Stimulated activated naive CD4-positive, alpha-beta T cell (primary cell): ENCODE measurements around the gene SIDT2.
"Not testable (repeated sequence)": the region's sequence is repeated elsewhere in the genome, so short reads cannot be mapped to it uniquely, and the experiment has no call there.

Source experiments
- DNase-seq, 6 experiments: peaks; one replicate each; lab custom pipeline; 2025; lab: John Stamatoyannopoulos, UW

Gene SIDT2

DNA sequence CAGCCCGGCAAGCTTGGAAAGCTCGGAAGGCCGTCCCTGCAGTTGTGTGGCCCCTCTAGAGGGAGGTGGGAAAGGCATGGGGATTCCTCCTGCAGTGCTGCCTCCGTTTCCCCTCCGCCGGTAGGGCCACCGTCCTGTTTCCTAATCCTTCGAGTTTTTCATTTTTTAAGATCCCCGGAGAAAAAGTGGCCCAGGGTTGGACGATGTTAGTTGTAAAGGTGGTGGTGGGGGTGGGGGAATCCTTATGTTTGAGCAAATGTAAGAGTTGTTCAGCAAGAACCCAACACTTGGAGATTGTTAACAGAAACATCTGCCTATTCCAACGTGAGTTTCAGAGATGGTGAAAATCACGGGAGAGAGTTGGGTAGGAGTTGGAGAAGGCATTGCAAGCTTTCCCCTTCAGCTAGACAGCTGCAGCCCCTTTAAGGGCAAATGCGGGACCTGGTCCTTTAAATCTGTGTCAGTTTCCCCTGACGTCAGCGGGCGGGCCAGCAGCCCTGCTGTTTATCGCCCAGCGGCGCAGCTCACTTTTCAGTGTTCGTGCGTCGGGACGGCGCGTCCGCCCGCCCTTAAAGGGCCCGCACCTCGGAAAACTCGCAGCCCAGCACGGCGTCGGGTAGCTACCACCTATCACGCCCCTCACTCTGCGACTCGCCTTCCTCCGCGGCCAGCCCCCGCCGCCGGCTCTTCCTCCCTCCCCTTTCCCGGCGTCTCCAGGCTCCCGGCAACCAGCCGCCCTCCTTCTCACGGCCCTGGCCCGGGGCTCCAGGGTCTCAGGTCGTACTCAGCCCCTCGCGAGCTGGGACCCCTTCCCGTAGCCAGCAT, at the start of gene SIDT2:
Gene SIDT2, plus strand, starts transcription at position 534 of the 825 bp plus-strand sequence. CDS start 521 bp downstream, outside the sequence.
- peak; percentile 75 to 89 (median 82) for DNase-seq

DNA sequence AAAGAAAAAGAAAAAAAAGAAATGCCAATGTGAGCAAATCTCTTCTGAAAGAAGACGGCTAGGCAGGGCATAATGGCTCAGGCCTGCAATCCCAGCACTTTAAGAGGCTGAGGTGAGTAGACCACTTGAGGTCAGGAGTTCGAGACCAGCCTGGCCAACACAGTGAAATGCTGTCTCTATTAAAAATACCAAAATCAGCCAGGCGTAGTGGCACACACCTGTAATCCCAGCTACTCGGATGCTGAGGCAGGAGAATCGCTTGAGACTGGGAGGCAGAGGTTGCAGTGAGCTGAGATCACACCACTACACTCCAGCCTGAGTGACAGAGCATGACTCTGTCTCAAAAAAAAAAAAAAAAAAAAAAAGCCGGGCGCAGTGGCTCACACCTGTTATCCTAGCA, 48.1 kb upstream of the SIDT2 start:
- DNase-seq, result not testable (repeated sequence)

DNA sequence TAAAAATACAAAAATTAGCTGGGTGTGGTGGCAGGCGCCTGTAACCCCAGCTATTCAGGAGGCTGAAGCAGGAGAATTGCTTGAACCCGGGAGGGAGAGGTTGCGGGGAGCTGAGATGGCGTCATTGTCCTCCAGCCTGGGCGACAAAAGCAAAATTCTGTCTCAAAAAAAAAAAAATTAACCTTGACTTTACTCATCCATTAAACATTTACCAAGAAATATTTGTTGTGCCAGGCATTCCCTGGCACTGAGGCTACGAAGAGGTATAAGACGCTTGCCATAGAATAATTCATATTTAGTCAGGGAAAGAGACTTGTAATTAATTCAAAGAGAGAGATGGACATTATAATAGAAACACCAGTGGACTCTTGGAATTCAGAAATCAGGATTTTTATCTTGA, 47.7 kb upstream of the SIDT2 start:
- DNase-seq, result no peak

DNA sequence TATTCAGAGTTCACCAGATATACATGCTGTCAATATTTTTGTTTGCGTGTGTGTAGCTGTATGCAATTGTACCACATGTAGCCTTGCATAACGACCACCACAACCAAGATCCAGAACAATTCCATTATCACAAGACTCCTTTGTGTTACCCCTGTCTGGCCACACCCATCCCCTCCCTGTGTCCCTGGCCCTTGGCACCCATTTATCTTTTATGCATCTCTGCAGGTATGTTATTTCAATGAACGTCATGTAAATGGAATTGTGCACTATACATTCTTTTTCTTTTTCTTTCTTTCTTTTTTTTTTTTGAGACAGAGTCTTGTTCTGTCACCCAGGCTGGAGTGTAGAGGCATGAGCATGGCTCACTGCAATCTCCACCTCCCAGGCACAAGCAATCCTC, 44.1 kb upstream of the SIDT2 start:
- no peak for DNase-seq

DNA sequence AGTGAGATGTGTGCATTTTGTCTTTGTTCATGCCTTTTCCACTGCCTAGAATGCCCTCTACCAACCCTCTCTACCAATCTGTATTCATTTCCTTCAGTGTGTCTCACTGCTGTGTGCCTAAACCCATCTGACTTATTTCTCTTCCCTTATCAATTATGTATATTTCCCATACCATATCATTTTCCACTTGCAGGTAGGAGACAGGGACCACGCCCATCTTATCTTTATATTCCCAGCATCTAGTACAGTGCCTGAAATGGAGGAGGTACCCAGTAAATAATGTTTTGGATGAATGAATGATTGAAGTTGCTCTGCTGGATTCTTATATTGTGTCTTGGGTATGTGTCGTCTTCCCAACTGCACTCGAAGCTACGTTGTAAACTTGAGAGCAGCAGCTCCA, 43.6 kb upstream of the SIDT2 start:
- not testable (repeated sequence) for DNase-seq

DNA sequence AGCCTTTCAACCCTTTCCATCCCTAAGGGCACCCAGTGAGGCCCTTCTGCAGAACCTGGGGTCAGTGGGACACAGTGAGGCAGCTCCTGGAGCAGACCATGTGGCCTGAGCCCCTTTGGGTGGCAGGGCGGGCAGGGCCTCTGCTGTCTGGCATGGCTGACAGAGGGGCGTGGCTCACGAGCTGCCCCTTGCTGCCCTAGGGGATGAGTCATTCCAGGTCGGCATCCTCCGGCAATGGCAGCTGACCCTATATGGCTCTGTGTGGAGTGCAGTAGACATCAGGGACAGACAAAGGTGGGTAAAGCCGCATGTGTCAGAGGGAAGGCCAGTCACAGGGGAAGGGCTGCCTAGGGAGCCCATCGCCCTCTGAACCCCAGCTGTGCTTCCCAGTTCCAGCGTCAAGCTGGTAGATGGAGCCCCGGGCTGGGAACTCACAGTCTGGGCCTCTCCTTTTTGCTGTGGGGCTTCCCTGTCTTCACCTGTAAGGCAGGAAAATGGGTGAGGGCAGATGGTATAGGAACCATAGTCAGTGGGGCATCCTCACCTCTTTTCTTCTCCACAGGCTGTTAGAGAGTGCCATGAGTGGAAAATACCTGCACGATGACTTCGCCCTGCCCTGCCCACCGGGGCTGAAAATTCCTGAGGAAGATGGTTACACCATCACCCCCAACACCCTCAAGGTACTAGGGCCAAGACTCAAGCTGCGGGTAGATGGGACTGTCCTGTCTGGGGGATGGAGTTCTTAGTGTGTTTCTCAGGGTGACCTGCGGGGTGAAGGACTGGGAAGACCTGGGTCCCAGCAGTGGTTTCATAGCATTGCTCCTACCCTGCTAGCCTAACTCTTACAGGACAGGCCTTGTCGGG, 41.1 kb upstream of the SIDT2 start:
- DNase-seq, result not testable (repeated sequence)

DNA sequence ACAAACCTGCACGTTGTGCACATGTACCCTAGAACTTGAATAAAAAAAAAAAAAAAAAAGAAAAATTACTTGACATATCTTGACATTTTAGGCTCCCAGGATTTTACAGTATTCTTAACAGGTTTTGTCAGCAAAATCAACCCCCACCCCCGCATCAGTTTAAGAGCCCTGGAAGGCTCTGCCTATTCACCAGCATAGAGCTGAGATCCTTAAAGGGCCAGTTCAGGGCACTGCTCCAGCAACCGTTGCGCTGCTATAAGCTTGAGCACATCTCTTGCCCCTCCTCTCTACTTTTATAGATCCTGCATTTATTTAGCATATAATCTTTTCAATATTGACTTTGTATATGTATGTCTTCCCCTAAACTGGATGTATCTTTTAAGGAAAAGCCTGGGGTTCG, 35.2 kb upstream of the SIDT2 start:
- DNase-seq, result peak in 1 of 6 experiments; percentile 31

DNA sequence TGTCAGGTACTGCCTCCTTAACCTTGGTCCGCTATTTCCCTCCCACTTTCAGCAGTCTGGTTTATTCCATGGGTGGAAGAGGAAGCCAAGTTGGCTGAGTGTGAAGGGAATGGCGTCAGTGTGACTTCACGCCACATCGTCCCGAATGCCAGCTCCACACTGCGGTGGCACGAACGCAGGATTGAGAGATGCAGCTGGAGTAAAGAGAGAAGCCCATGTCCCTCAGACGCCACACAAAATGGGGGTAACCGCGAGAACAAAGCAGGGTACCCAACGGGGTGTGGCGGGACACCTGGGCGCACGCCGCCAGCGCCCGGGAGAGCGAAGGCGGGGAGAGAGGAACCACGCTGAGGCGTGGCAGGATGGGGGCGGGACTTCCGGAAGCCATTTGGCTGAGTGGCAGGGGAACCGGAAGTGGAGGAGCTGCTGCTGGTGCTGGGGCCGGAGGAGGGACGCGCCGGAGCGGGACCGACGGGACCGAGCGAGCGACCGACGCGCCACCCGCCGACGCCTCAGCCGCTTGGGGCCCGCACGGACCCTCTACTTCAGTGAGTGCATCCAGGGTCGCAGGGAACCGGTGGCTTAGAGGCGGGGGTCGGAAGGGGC, 34.6 kb upstream of the SIDT2 start, which contains the start of gene PAFAH1B2:
Gene PAFAH1B2, plus strand, starts transcription at position 417 of the 606 bp plus-strand sequence. CDS start 8,161 bp downstream, outside the sequence.
- peak; percentile 85 to 95 (median 91) for DNase-seq

DNA sequence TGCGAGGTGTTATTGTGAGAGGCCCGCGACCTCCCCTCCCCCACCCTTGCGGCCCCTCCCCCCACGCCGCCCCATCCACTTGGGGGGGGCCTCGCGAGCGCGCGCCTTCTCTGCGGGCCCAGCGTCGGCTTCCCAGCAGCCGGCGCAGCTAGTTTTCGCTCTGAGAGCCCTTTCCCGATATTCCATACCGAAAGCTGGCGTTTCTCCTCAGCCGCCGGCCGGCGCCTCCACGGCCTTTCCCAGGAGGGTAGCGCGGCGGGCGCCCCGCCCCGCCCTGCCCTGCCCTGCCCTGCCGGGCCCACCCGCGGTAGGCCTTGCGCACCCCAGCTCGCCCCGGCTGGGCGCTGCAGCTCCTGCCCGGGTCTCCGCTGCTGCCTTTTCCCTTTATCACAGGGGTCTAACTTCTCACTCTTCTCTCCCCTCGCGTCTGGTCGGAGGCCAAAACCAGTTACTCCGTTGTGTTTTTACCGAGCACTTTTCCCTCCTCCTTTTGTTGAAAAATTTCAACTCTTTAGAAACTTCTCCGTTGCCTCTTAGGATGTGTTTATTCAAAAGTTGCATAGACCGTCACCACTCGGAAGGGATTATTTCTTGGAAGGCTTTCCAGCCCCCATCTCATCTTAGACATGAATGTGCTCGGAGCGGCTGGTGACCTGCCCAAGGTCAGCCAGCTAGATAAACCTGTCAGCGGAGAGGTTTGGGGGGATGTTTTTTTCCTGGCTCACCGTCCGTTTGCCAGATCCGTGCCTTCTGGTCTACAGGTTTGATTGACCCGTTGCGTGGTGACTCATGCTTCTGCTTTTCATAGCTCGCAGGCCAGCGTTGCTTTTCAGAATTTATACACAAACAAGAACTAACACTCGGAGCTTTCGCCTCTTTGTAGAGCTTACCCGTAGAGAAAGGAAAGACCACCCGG, 33.8 kb upstream of the SIDT2 start:
- DNase-seq, result peak; percentile 6 to 62 (median 44)

DNA sequence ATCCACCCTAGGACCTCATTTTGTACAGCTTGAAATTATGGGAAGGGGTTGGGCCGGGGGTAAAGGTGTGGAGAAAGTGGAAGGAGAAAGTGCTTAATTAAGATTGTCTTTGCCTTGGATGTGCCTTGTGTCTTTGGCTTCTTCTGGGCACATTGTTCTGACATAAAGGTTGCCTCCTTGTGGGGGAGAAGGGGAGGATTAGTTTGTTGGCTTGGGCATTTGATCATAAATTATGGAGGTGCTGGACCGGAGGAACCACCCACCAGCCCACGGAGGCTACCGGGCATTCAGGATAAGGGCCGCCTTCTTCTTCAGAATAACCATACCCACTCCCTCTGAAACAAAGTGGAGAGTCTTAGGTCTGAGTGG, 33.2 kb upstream of the SIDT2 start:
- no peak for DNase-seq

DNA sequence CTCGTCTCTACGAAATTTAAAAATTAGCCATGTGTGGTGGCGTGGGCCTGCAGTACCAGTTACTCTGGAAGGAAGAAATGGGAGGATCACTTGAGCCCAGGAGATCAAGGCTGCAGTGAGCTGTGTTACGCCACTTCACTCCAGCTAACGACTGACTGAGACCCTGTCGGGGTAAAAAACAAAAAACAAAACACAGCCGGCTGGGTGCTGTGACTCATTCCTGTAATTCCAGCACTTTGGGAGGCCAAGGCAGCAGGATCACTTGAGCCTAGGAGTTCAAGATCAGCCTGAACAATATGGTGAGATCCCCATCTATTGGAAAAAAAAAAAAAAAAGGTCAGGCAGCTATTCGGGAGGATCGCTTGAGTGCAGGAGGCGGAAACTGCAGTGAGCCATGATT, 32.0 kb upstream of the SIDT2 start:
- DNase-seq, result no peak

DNA sequence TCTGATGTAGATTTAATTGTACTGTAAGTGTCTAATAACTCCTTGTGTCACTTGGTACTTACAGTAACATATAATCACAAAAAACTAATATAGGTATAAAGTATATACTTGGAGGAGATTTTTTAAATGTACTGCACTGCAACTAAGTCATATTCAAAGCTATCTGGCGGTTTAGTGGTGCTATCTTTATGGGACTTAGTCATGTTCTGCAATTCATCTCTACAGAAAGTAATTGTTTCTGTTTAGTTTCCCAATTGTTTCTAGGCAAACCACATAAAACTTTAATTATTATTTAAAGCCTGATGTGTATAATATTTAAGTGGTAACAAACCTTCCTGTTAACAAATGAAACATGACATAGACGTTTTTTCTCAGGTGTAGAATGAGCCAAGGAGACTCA, 26.5 kb upstream of the SIDT2 start:
- DNase-seq, result no peak

DNA sequence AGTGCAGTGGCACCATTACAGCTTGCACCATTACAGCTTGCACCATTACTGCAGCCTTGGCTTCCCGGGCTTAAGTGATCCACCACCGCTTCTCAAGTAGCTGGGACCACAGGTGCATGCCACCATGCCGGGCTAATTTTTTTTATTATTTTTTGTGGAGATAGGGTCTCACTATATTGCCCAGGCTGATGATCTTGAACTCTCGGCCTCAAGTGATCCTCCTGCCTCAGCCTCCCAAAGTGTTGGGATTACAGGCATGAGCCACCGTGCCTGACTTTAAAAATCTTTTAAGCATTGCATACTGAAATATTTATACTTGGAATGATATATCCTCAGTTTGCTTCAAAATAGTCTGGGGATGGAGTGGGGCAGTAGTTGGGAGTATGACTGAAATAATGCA, 24.1 kb upstream of the SIDT2 start:
- no peak for DNase-seq

DNA sequence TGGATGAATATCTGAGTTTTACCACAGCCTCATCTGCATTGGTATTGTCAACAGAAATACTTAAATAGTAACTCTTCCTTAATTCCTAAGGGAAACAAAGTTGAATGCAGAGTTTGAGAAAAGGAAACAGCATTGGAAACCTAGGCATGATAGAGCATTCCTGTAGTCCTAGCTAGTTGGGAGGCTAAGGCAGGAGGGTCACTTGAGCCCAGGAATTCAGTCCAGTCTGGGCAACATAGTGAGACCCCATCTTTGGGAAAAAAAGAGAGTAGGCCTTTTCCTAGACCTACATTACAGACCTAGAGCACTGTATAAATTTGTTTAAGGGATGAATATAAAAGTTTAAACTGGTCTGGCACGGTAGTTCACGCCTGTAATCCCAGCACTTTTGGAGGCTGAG, 21.0 kb upstream of the SIDT2 start:
- no peak for DNase-seq

DNA sequence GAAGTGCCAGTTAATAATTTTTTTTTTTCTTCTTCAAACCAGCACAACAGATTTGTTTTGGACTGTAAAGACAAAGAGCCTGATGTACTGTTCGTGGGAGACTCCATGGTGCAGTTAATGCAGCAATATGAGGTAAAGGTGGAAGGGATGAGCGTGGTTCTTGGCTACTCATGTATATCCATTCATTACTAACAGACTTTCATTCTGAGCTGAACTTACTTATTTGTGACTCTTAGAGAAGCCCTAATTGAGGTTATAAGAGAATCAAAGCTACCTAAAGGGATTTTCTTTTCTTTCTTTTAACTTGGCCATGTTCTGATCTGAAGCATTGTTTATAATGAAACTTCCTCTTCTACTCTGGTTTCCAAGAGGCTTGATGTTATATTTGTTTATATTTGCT, 18.7 kb upstream of the SIDT2 start:
- DNase-seq, result no peak

DNA sequence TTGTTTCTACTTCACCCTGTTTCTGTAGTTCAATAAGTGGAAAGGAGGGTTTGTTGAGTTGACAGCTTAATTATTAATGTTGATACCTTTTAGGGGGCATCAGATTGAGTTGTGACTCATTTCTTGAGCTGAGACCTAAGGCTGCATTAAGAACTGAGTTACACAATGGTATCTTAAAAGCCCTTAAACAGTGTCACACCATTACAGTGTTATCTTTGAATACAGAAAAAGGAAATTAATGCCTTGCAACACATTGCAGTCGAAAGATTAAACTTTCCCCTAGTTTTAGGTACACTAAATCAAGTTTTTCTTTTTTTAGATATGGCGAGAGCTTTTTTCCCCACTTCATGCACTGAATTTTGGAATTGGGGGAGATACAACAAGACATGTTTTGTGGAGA, 17.7 kb upstream of the SIDT2 start:
- no peak for DNase-seq

DNA sequence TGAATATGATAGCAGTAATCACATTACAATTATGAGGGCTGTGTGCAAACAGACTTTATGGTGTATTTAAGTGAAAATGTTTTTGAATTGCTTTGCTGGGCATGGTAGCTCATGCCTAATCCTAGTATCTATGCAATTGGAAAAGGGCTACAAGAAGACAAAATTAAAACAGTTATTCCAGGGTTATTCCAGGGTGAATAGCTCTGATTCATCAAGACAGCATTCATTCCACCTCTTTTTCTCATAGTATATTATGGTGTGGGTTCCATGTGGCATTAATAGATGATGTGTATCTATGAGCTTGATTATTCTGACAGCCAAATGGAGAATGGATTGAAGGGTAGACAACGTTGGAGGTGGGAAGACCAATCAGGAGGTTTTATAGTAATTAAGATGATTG, 12.1 kb upstream of the SIDT2 start:
- no peak for DNase-seq

DNA sequence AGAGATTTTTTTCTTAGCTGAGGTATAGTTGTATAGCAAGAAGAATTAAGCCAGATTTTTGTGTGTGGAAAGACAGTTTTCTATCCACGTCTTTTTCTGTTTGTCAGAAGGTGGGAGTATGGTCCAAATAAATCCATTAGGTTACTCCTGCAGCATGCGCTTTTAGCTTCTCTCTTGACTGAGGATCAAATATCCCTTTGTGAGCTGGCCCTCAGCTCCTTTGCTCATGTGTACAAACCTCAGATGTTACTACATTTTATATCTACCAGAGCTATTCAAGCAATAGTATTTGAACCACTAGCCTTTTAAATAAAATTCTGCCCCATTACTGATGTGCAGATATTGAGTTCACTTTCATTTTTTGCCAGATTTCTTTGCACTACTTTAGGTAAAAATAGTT, 8.8 kb upstream of the SIDT2 start:
- DNase-seq, result no peak

DNA sequence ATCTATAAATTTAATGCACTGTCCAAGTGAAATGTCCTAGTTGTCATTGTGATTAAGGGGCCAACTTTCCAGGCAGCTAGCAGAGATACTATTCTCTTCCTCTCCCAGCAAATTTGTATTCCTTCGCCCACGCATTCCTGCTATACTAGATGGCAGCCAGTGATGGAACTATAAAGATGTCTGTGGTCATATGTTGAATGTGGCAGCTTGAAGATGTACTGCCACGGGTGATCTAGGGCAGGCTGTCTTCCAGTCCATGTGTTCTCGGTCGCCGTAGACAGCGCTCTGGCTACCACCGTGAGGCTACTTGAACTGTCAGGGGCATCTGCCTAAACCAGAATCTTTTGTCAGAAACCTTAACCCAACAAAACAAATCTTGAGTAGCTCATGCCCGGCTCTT, 8.3 kb upstream of the SIDT2 start:
- no peak for DNase-seq

DNA sequence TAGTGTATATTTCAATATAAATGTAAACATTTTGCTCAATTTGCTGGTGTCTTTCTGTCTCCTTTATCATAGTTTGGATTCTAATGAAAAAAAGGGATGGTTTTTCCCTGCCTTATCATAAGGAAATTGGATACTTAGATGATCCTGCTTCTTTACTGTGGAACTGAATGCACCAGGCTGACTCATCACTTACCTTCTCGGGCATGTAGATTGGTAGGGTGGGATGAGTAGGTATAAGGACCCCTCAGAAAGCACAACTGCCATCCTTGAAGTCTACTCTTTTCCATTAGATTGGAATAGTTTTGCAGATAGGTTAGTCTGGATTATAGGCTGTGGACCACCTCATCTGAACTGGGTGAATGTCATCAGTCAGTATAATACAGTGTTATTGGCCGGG, 7.5 kb upstream of the SIDT2 start:
- DNase-seq, result no peak

DNA sequence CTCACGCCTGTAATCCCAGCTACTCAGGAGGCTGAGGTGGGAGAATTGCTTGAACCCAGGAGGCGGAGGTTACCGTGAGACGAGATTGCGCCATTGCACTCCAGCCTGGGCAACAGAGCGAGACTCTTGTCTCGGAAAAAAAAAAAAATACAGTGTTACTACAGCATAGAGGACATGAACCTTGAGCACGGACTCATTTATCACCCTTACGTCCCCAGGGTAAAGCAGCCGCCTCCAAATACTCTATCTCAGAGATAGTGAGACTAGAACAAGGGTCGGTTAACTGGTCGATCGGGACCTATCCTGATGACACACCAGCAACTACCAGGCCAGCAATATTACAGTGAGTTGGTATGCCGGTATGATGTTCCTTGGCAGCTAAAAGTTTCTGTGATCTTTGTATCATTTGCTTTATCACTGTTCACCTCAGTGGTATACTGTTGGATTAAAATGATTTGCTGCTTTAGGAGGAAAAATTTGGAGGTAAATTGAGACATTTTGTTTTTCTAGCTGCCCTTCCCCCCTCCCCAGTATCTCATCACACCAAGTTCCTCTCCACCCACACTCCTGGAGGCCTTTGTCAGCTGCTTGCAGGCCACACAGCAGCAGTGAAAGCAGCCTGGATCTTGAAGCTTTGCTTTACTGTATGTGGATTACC, 7.0 kb upstream of the SIDT2 start:
- DNase-seq, result no peak
